GM12878 (cell line): Measurements from ENCODE around the gene MYO1E. TPM values are rescaled to one million over a fixed set of nuclear protein-coding genes. Genes with fewer than 3 reads are reported as not detected.

Experiments
- ATAC-seq: fragments of 200-7000 bp; cut with Tn5 transposase; 3 replicates; pipeline ENCODE4 v1.9.1; 2020; ENCODE audit warnings: mild to moderate bottlenecking, moderate library complexity
- BruUV-seq: library from RNA; stranded (reverse); fragments of 400-500 nt; replicated peaks from 2 replicates; lab custom pipeline; 2021; lab: Mats Ljungman, UMichigan
- CTCF ChIA-PET: fragments of 300-600 bp; sonication (Branson Sonifier 250); formaldehyde crosslinking; extraction: SDS; loops from one replicate; lab custom pipeline; 2021; ENCODE audit warnings: inconsistent platforms; lab: Yijun Ruan, JAX
- POLR2A ChIA-PET: fragments of 350-600 bp; formaldehyde crosslinking; extraction: SDS; loops from one replicate; lab custom pipeline; 2021; ENCODE audit warnings: inconsistent platforms; lab: Charles Lee
- RAD21 ChIA-PET: fragments of 300-600 bp; sonication (Branson Sonifier 250); formaldehyde crosslinking; loops from one replicate; lab custom pipeline; 2023; ENCODE audit warnings: antibody characterized with exemption; ENCODE audit not compliant: unreplicated experiment; lab: Charles Lee
- SMC1A ChIA-PET: fragments of 300-600 bp; sonication (Branson Sonifier 250); formaldehyde crosslinking; loops from one replicate; lab custom pipeline; 2023; ENCODE audit not compliant: unreplicated experiment, uncharacterized antibody; lab: Charles Lee
- DNase-seq: peaks from one replicate; pipeline ENCODE4 v3.0.0-alpha.2; 2011; ENCODE audit warnings: low read depth, low spot score
- FAIRE-seq: peaks from 3 replicates; lab custom pipeline; 2011; peaks lifted over from hg19 to GRCh38; lab: Jason Lieb, UNC
- H2AFZ ChIP-seq: 2 replicates; pipeline ENCODE4 v1.6.0; 2011; ENCODE audit warnings: low read depth, low read length, control low read depth; ENCODE audit not compliant: control insufficient read depth
- H3K27ac ChIP-seq: 2 replicates; pipeline ENCODE4 v1.5.1; 2011; ENCODE audit warnings: control low read depth; ENCODE audit not compliant: control insufficient read depth, insufficient read depth
- H3K27me3 ChIP-seq, 2 experiments: replicated peaks in 1 of 2; 2 replicates each; pipeline versions ENCODE4 v1.6.0 to v1.6.1; 2011; ENCODE audit warnings: low read length in 1 of 2; ENCODE audit not compliant: control insufficient read depth in 2 of 2, insufficient read depth in 2 of 2
- H3K36me3 ChIP-seq, 2 experiments: 2 replicates each; pipeline ENCODE4 v1.5.1; 2011; ENCODE audit warnings: low read length in 1 of 2; ENCODE audit not compliant: control insufficient read depth in 2 of 2, insufficient read depth in 2 of 2
- H3K4me1 ChIP-seq: 2 replicates; pipeline ENCODE4 v1.6.1; 2011; ENCODE audit warnings: mild to moderate bottlenecking, low read length, moderate library complexity, mixed read lengths; ENCODE audit not compliant: control insufficient read depth, insufficient read depth
- H3K4me2 ChIP-seq: 2 replicates; pipeline ENCODE4 v1.6.0; 2011; ENCODE audit warnings: control low read depth; ENCODE audit not compliant: control insufficient read depth, insufficient read depth
- H3K4me3 ChIP-seq: fragments of 200-600 bp; sonication (generic); 2 replicates; pipeline ENCODE4 v1.5.1; 2016
- H3K79me2 ChIP-seq: 2 replicates; pipeline ENCODE4 v1.6.0; 2011; ENCODE audit warnings: low read length; ENCODE audit not compliant: control insufficient read depth, insufficient read depth
- H3K9ac ChIP-seq: 2 replicates; pipeline ENCODE4 v1.8.0; 2011; ENCODE audit warnings: low read length, control low read depth, mixed read lengths; ENCODE audit not compliant: control insufficient read depth, insufficient read depth
- H3K9me3 ChIP-seq: replicated peaks from 3 replicates; pipeline ENCODE4 v1.5.1; 2011; ENCODE audit warnings: mild to moderate bottlenecking, low read length; ENCODE audit not compliant: control insufficient read depth, insufficient read depth
- H4K20me1 ChIP-seq: 2 replicates; pipeline ENCODE4 v1.6.0; 2011; ENCODE audit not compliant: control insufficient read depth, insufficient read depth
- BACH1 ChIP-seq: fragments of 450-650 bp; IDR thresholded peaks from 2 replicates; pipeline ENCODE4 v1.6.1; 2017; ENCODE audit warnings: mild to moderate bottlenecking, borderline replicate concordance
- CBX3 ChIP-seq: fragments of 200-600 bp; sonication (generic); IDR thresholded peaks from 2 replicates; pipeline ENCODE4 v1.6.1; 2016; ENCODE audit warnings: low read depth, borderline replicate concordance
- CHD4 ChIP-seq: fragments of 200-600 bp; sonication (generic); IDR thresholded peaks from 2 replicates; pipeline ENCODE4 v1.6.1; 2016; ENCODE audit warnings: mild to moderate bottlenecking
- FOXK2 ChIP-seq: fragments of 450-650 bp; IDR thresholded peaks from 2 replicates; pipeline ENCODE4 v1.6.1; 2017; ENCODE audit warnings: mild to moderate bottlenecking, moderate library complexity
- JUND ChIP-seq: IDR thresholded peaks from 2 replicates; pipeline ENCODE4 v1.6.1; 2012; ENCODE audit warnings: low read depth, mild to moderate bottlenecking, low read length, improper control_type of control experiment, moderate library complexity
- KLF5 ChIP-seq: fragments of 450-650 bp; IDR thresholded peaks from 2 replicates; pipeline ENCODE4 v1.6.1; 2014; ENCODE audit warnings: mild to moderate bottlenecking; ENCODE audit not compliant: partially characterized antibody
- NFYA ChIP-seq: IDR thresholded peaks from 2 replicates; pipeline ENCODE4 v1.6.1; 2011; ENCODE audit warnings: low read depth, mild to moderate bottlenecking, low read length, improper control_type of control experiment, borderline replicate concordance
- RFX5 ChIP-seq: IDR thresholded peaks from 2 replicates; pipeline ENCODE4 v1.6.1; 2011; ENCODE audit warnings: low read depth, low read length, improper control_type of control experiment
- SIN3A ChIP-seq: IDR thresholded peaks from 2 replicates; pipeline ENCODE4 v1.6.1; 2012; ENCODE audit warnings: low read depth, low read length, improper control_type of control experiment
- SMARCA5 ChIP-seq: fragments of 450-650 bp; IDR thresholded peaks from 2 replicates; pipeline ENCODE4 v1.6.1; 2017; ENCODE audit warnings: mild to moderate bottlenecking
- SPI1 ChIP-seq: IDR thresholded peaks from 2 replicates; pipeline ENCODE4 v1.6.1; 2011; ENCODE audit warnings: low read depth, mild to moderate bottlenecking, low read length, moderate library complexity, borderline replicate concordance; ENCODE audit not compliant: insufficient read depth
- WGBS: methylation state at CpG from one replicate; pipeline ENCODE4 v1.1.6; 2016; ENCODE audit warnings: low lambda C conversion rate; ENCODE audit not compliant: insufficient replicate concordance, insufficient coverage; ENCODE audit errors: missing lambda C conversion rate; 5-methylcytosine and 5-hydroxymethylcytosine counted together
- in situ Hi-C: fragments of 300-500 bp; cut with MboI; formaldehyde crosslinking; loops from 9 replicates; pipeline ENCODE4 v1.14.3; 2018; ENCODE audit warnings: mixed read lengths
- intact Hi-C: fragments of 100-400 bp; cut with micrococcal nuclease; formaldehyde crosslinking; loops from one replicate; pipeline ENCODE4 v1.14.2; 2022; ENCODE audit not compliant: unreplicated experiment
- polyA plus RNA-seq, 11 experiments: library from polyadenylated mRNA; depleted of rRNA in 4 of 11; unstranded in 6 of 11; stranded (reverse) in 5 of 11; fragments of >200 nt; fragmentation: Nextera tagmentation in 4 of 11; fragmentation: Illumina TruSeq in 1 of 11; extraction: Ambion mirVana in 4 of 11; extraction: Trizol in 1 of 11; gene quantifications; 1 replicate in 1 of 11; 2 replicates in 10 of 11; pipeline versions ENCODE4 v1.2.1 to v1.2.3, GENCODE V29; 2011 to 2016; ENCODE audit warnings: inconsistent platforms in 2 of 11, missing spikeins in 2 of 11, low read depth in 1 of 11
- total RNA-seq, 4 experiments: library from RNA; depleted of rRNA in 3 of 4; stranded (reverse); fragments of >200 nt in 3 of 4; fragmentation: Illumina TruSeq in 1 of 4; extraction: Trizol in 1 of 4; gene quantifications; 2 replicates each; pipeline versions ENCODE4 v1.2.1 to v1.2.3, GENCODE V29; 2013 to 2021
- TF ChIP-seq, protein P1 (sequence below): fragments of 450-650 bp; formaldehyde crosslinking; IDR thresholded peaks from 2 replicates; pipeline ENCODE4 v1.5.0; 2022; ENCODE audit warnings: mild to moderate bottlenecking, missing genetic modification characterization
- TF ChIP-seq, protein P2 (sequence below): IDR thresholded peaks from 2 replicates; pipeline ENCODE4 v1.6.1; 2012; ENCODE audit warnings: low read depth, low read length, improper control_type of control experiment
- TF ChIP-seq, protein P3 (sequence below), 3 experiments: IDR thresholded peaks in 2 of 3; conservative IDR thresholded peaks in 1 of 3; 2 replicates each; pipeline ENCODE4 v1.5.1; 2011; ENCODE audit warnings: low read depth in 3 of 3, low read length in 3 of 3, mild to moderate bottlenecking in 3 of 3, control low read depth in 2 of 3, moderate library complexity in 2 of 3, inconsistent platforms in 1 of 3, mixed read lengths in 1 of 3; ENCODE audit not compliant: control insufficient read depth in 2 of 3, insufficient read depth in 1 of 3; ENCODE audit errors: extremely low read depth in 1 of 3
- TF ChIP-seq, protein P4 (sequence below): fragments of 450-650 bp; IDR thresholded peaks from 2 replicates; pipeline ENCODE4 v1.6.1; 2016; ENCODE audit warnings: mild to moderate bottlenecking

The MYO1E gene
- total and polyA plus RNA-seq, 10 of the 15 experiments (the other 5 are each of a cell fraction or from before 2014, with no cell fraction given) = 10.3 to 266 (median 64.9) TPM

DNA sequence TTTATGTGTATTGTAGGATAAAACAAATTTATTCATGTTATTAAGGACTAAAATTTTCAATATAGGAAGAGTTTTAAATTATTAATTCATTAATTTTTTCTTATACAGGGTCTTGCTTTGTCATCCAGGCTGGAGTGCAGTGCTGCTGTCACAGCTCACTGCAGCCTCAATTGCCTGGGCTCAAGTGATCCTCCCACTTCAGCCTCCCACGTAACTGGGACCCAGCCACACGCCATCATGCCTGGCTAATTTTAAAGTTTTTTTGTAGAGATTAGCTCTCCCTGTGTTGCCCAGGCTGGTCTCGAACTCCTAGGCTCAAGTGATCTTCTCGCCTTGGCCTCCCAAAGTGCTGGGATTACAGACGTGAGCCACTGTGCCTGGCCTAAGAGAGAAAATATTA, 253.0 kb downstream of the MYO1E start (continued):
- TF ChIP-seq, protein P1, sequence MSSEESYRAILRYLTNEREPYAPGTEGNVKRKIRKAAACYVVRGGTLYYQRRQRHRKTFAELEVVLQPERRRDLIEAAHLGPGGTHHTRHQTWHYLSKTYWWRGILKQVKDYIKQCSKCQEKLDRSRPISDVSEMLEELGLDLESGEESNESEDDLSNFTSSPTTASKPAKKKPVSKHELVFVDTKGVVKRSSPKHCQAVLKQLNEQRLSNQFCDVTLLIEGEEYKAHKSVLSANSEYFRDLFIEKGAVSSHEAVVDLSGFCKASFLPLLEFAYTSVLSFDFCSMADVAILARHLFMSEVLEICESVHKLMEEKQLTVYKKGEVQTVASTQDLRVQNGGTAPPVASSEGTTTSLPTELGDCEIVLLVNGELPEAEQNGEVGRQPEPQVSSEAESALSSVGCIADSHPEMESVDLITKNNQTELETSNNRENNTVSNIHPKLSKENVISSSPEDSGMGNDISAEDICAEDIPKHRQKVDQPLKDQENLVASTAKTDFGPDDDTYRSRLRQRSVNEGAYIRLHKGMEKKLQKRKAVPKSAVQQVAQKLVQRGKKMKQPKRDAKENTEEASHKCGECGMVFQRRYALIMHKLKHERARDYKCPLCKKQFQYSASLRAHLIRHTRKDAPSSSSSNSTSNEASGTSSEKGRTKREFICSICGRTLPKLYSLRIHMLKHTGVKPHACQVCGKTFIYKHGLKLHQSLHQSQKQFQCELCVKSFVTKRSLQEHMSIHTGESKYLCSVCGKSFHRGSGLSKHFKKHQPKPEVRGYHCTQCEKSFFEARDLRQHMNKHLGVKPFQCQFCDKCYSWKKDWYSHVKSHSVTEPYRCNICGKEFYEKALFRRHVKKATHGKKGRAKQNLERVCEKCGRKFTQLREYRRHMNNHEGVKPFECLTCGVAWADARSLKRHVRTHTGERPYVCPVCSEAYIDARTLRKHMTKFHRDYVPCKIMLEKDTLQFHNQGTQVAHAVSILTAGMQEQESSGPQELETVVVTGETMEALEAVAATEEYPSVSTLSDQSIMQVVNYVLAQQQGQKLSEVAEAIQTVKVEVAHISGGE (CRISPR knock-in tag) = no peak
- TF ChIP-seq SMARCA5 = no peak
- no peak for TF ChIP-seq CHD4
- no peak for TF ChIP-seq SPI1
- TF ChIP-seq KLF5 = no peak
- TF ChIP-seq SIN3A = no peak

DNA sequence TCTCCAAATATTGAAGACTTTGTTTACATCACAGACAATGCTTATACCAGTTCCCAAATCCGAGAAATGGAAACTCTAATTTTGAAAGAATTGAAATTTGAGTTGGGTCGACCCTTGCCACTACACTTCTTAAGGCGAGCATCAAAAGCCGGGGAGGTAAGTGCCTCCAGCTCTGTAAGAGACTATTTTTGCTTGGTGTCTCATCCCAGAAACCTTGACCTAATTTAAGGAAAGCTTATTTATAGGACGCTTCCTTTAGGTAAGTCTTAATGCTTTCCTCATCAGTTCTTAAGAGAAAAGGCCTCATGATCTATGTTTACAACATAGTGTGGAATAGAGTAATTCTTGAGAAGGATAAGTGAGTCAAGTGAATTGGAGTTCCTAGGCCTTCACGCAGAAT, 255.9 kb downstream of the MYO1E start:
- Histone ChIP-seq H3K4me1 (no peaks in the 10 kb centered on the region), H3K4me2 (no peak overlapping the region), H2AFZ (no peak overlapping the region), H3K27ac (no peak overlapping the region), H3K9ac (no peak overlapping the region), H3K36me3 (peaks cover 20 to 43% of the 10 kb centered on the region in 2 experiments), H3K79me2 (no peaks in the 10 kb centered on the region), H3K27me3 (no peaks in the 10 kb centered on the region), H4K20me1 (no peaks in the 10 kb centered on the region), H3K4me3 (no peak overlapping the region), H3K9me3 (no peaks in the 10 kb centered on the region)
- BruUV-seq = no TSS peak
- DNase-seq = no peak
- CTCF ChIA-PET = interaction anchor here (1.0 to 1.4 kb wide), 3 partner anchors 10 to 375 kb away, joined by 3 to 6 read pairs (median 3); no protein-coding TSS in a partner anchor
- RAD21 ChIA-PET = no interaction called here
- FAIRE-seq = no peak
- 96% methylated on average over 6 of the region's 6 CpGs for WGBS
- POLR2A ChIA-PET = interaction anchor here (1.0 kb wide), 1 partner anchor 10 kb away, joined by 5 read pairs; no protein-coding TSS in a partner anchor
- in situ Hi-C loops = no loop called here
- intact Hi-C loops = no loop called here
- SMC1A ChIA-PET = interaction anchor here (3.3 kb wide), 1 partner anchor 10 kb away, joined by 11 read pairs; no protein-coding TSS in a partner anchor
- ATAC-seq = no peak
- no peak for TF ChIP-seq SMARCA5
- TF ChIP-seq, protein P2, sequence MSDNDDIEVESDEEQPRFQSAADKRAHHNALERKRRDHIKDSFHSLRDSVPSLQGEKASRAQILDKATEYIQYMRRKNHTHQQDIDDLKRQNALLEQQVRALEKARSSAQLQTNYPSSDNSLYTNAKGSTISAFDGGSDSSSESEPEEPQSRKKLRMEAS = no peak
- TF ChIP-seq FOXK2 = no peak
- no peak for TF ChIP-seq JUND
- TF ChIP-seq CBX3 = no peak
- TF ChIP-seq BACH1 = no peak
- TF ChIP-seq, protein P3, sequence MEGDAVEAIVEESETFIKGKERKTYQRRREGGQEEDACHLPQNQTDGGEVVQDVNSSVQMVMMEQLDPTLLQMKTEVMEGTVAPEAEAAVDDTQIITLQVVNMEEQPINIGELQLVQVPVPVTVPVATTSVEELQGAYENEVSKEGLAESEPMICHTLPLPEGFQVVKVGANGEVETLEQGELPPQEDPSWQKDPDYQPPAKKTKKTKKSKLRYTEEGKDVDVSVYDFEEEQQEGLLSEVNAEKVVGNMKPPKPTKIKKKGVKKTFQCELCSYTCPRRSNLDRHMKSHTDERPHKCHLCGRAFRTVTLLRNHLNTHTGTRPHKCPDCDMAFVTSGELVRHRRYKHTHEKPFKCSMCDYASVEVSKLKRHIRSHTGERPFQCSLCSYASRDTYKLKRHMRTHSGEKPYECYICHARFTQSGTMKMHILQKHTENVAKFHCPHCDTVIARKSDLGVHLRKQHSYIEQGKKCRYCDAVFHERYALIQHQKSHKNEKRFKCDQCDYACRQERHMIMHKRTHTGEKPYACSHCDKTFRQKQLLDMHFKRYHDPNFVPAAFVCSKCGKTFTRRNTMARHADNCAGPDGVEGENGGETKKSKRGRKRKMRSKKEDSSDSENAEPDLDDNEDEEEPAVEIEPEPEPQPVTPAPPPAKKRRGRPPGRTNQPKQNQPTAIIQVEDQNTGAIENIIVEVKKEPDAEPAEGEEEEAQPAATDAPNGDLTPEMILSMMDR (IDR thresholded peaks at IDR 0.05 in 2 of 3, conservative IDR thresholded peaks at IDR 0.05 in 1 of 3; ENCODE audit: control insufficient read depth in 2 of 3, extremely low read depth in 1 of 3, insufficient read depth in 1 of 3, low read depth in 3 of 3, low read length in 3 of 3) = no peak
- TF ChIP-seq, protein P4, sequence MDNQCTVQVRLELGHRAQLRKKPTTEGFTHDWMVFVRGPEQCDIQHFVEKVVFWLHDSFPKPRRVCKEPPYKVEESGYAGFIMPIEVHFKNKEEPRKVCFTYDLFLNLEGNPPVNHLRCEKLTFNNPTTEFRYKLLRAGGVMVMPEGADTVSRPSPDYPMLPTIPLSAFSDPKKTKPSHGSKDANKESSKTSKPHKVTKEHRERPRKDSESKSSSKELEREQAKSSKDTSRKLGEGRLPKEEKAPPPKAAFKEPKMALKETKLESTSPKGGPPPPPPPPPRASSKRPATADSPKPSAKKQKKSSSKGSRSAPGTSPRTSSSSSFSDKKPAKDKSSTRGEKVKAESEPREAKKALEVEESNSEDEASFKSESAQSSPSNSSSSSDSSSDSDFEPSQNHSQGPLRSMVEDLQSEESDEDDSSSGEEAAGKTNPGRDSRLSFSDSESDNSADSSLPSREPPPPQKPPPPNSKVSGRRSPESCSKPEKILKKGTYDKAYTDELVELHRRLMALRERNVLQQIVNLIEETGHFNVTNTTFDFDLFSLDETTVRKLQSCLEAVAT = no peak
- no peak for TF ChIP-seq NFYA
- no peak for TF ChIP-seq RFX5
